ENCODE measurements around the gene TRMT10B.

The TRMT10B gene

DNA sequence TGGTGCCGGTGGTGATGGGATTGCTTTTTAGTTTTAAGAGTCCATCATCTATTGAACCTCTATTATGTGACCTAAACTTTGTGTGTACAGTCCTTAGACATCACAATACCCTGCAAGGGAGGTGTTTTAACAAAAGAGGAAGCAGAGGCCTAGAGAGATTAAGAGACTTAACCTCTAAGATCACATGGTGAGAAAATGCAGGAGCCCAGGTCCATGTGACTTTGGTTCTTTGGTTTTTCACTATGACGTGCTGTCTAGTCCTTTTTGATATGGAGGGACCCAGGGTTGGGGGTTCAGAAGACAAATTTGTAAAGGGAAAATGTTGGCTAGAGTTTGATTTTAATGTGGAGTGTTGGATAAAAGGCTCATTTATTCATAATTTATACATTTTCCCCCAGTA lies 34.1 kb upstream of the TRMT10B start:
- H3K9me3 ChIP-seq (ENCODE audit: insufficient read depth, low read length): no peaks in the 10 kb centered on the region
- H3K4me1 ChIP-seq (ENCODE audit: insufficient read depth, insufficient read length): no peaks in the 10 kb centered on the region
- no peak overlapping the region for H3K9ac ChIP-seq (ENCODE audit: insufficient read length, low read depth)
- TF ChIP-seq SUZ12 (IDR thresholded peaks at IDR 0.05; ENCODE audit: extremely low read depth, insufficient read depth, insufficient read length) (no peak), YY1 (IDR thresholded peaks at IDR 0.05; ENCODE audit: insufficient read depth, insufficient read length) (no peak)
- no peaks in the 10 kb centered on the region for H3K27me3 ChIP-seq (ENCODE audit: insufficient read depth, insufficient read length)
- no peak for DNase-seq (ENCODE audit: low read depth, low spot score)
- H3K36me3 ChIP-seq (ENCODE audit: insufficient read depth, insufficient read length, low read length): no peaks in the 10 kb centered on the region
- no peak overlapping the region for H3K4me3 ChIP-seq (ENCODE audit: insufficient read length, low read depth)

DNA sequence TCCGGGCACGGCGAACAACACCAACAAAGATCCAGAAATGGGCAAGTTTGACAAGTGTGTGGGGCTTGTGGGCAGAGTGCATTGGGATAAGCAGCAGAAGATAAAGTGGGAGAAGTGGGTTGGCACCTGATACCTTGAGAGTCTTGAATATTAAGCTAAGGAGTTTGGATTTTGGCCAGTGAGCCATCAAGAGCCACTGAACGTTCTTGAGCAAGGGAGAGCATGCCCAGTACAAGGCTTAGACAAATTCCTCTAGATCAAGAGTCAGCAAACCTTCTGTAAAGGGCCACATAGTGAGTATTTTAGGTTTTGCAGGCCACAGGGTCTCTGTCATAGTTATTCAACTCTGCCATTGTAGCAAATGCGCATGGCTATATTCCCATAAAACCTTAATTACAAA lies 26.6 kb upstream of the TRMT10B start:
- DNase-seq (ENCODE audit: low read depth, low spot score): no peak
- Histone ChIP-seq H3K36me3 (ENCODE audit: insufficient read depth, insufficient read length, low read length) (no peaks in the 10 kb centered on the region), H3K27me3 (ENCODE audit: insufficient read depth, insufficient read length) (no peaks in the 10 kb centered on the region), H3K9me3 (ENCODE audit: insufficient read depth, low read length) (no peaks in the 10 kb centered on the region), H3K4me1 (ENCODE audit: insufficient read depth, insufficient read length) (no peaks in the 10 kb centered on the region), H3K9ac (ENCODE audit: insufficient read length, low read depth) (no peak overlapping the region), H3K4me3 (ENCODE audit: insufficient read length, low read depth) (no peak overlapping the region)
- TF ChIP-seq YY1 (IDR thresholded peaks at IDR 0.05; ENCODE audit: insufficient read depth, insufficient read length): no peak
- no peak for TF ChIP-seq ZNF274 (IDR thresholded peaks at IDR 0.05; ENCODE audit: low read depth, low read length)
- TF ChIP-seq SUZ12 (IDR thresholded peaks at IDR 0.05; ENCODE audit: extremely low read depth, insufficient read depth, insufficient read length): no peak

DNA sequence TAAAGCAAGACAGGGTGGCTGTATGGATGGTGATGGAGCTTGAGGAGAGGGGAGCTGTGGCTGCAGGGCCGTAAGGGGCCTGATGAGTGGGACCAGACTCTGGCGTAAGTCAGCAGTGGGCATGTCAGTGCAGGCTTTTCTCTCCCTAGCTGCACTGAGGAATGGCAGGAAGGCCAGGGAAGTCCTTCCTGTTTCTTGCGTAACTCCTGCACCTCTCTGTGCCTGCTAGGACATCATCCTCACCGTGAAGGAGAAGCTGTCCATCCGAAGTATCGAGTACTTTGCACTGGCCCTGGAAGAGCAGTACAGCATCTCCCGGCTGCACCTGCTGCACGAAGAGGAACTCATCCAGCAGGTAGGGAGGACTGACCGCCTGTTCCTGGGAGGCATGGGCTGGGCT lies 24.1 kb upstream of the TRMT10B start:
- no peaks in the 10 kb centered on the region for H3K36me3 ChIP-seq (ENCODE audit: insufficient read depth, insufficient read length, low read length)
- no peak for TF ChIP-seq YY1 (IDR thresholded peaks at IDR 0.05; ENCODE audit: insufficient read depth, insufficient read length)
- no peak for TF ChIP-seq SUZ12 (IDR thresholded peaks at IDR 0.05; ENCODE audit: extremely low read depth, insufficient read depth, insufficient read length)
- TF ChIP-seq ZNF274 (IDR thresholded peaks at IDR 0.05; ENCODE audit: low read depth, low read length): no peak
- H3K4me1 ChIP-seq (ENCODE audit: insufficient read depth, insufficient read length): no peaks in the 10 kb centered on the region
- DNase-seq (ENCODE audit: low read depth, low spot score): no peak
- no peaks in the 10 kb centered on the region for H3K9me3 ChIP-seq (ENCODE audit: insufficient read depth, low read length)
- H3K9ac ChIP-seq (ENCODE audit: insufficient read length, low read depth): no peak overlapping the region
- H3K4me3 ChIP-seq (ENCODE audit: insufficient read length, low read depth): no peak overlapping the region
- no peaks in the 10 kb centered on the region for H3K27me3 ChIP-seq (ENCODE audit: insufficient read depth, insufficient read length)

DNA sequence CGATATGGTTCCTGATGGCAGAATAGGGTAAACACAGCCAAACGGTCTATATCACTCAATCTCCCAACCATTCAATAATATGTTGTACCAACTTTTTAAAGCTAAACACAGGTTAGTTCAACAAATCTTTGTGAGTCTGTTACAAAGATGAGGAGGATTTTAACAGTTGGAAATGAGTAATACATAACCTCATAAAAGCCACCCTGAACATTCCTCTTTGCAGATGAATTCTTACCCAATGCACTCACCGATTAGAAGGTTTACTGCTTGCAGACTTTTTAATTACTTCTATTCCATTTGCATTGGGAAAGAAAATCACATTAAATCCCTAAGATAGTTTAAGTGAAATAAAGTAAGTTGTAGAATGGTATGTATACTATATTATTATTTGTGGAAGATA lies 23.3 kb upstream of the TRMT10B start:
- Histone ChIP-seq H3K4me1 (ENCODE audit: insufficient read depth, insufficient read length) (no peaks in the 10 kb centered on the region), H3K9ac (ENCODE audit: insufficient read length, low read depth) (no peak overlapping the region), H3K4me3 (ENCODE audit: insufficient read length, low read depth) (no peak overlapping the region), H3K9me3 (ENCODE audit: insufficient read depth, low read length) (no peaks in the 10 kb centered on the region), H3K27me3 (ENCODE audit: insufficient read depth, insufficient read length) (no peaks in the 10 kb centered on the region), H3K36me3 (ENCODE audit: insufficient read depth, insufficient read length, low read length) (no peaks in the 10 kb centered on the region)
- no peak for TF ChIP-seq ZNF274 (IDR thresholded peaks at IDR 0.05; ENCODE audit: low read depth, low read length)
- no peak for TF ChIP-seq SUZ12 (IDR thresholded peaks at IDR 0.05; ENCODE audit: extremely low read depth, insufficient read depth, insufficient read length)
- no peak for TF ChIP-seq YY1 (IDR thresholded peaks at IDR 0.05; ENCODE audit: insufficient read depth, insufficient read length)
- DNase-seq (ENCODE audit: low read depth, low spot score): no peak

DNA sequence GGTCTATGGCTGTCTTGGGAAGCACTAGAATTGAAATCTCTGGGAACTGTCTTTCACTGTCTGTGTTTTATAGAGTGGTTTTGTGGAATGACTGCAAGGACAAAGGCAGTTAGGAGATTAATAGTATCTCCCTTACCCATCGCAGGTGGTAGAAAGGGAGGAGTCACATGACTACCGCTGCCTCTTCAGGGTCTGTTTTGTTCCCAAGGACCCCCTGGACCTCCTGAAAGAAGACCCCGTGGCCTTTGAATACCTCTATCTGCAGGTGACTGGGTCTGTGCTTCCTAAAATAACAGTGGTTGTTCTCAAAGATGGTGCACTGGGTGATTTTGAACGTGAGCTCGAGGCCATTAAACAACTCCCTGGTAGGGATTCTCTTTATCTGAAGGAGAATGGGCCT lies 22.8 kb upstream of the TRMT10B start:
- Histone ChIP-seq H3K4me1 (ENCODE audit: insufficient read depth, insufficient read length) (no peaks in the 10 kb centered on the region), H3K9me3 (ENCODE audit: insufficient read depth, low read length) (no peaks in the 10 kb centered on the region), H3K36me3 (ENCODE audit: insufficient read depth, insufficient read length, low read length) (no peaks in the 10 kb centered on the region), H3K9ac (ENCODE audit: insufficient read length, low read depth) (no peak overlapping the region), H3K4me3 (ENCODE audit: insufficient read length, low read depth) (no peak overlapping the region), H3K27me3 (ENCODE audit: insufficient read depth, insufficient read length) (no peaks in the 10 kb centered on the region)
- no peak for DNase-seq (ENCODE audit: low read depth, low spot score)
- TF ChIP-seq ZNF274 (IDR thresholded peaks at IDR 0.05; ENCODE audit: low read depth, low read length) (no peak), SUZ12 (IDR thresholded peaks at IDR 0.05; ENCODE audit: extremely low read depth, insufficient read depth, insufficient read length) (no peak), YY1 (IDR thresholded peaks at IDR 0.05; ENCODE audit: insufficient read depth, insufficient read length) (no peak)

DNA sequence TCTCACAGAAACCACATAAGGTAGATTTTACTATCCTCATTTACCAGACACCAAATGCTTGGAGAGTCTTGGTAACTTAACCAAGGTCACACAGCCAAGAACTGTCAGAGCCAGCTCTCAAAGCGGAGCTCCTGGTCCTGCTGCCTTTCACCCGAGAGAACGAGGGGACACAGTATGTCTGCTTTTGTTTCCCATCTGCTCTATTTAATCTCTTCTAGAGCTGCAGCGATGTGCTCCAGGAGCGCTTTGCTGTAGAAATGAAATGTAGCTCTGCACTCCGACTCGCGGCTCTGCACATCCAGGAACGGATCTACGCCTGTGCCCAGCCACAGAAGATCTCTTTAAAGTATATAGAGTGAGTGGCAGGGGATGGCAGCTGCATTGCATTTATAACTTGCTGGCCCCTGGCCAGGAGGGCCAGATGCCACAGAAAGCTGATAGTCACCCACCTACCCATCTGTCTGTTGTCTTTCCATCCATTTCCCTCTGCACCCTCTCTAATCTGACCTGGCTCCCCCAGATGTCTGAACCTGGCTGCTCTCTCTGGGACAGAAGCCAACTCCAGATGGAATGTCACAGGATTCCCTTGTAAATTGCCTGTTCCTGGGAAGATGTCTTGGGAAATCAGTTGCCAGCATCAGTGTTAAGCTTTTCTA lies 21.4 kb upstream of the TRMT10B start:
- DNase-seq (ENCODE audit: low read depth, low spot score): no peak
- no peaks in the 10 kb centered on the region for H3K9me3 ChIP-seq (ENCODE audit: insufficient read depth, low read length)
- no peaks in the 10 kb centered on the region for H3K36me3 ChIP-seq (ENCODE audit: insufficient read depth, insufficient read length, low read length)
- no peak overlapping the region for H3K4me3 ChIP-seq (ENCODE audit: insufficient read length, low read depth)
- no peak overlapping the region for H3K9ac ChIP-seq (ENCODE audit: insufficient read length, low read depth)
- no peaks in the 10 kb centered on the region for H3K4me1 ChIP-seq (ENCODE audit: insufficient read depth, insufficient read length)
- no peaks in the 10 kb centered on the region for H3K27me3 ChIP-seq (ENCODE audit: insufficient read depth, insufficient read length)
- TF ChIP-seq ZNF274 (IDR thresholded peaks at IDR 0.05; ENCODE audit: low read depth, low read length) (no peak), SUZ12 (IDR thresholded peaks at IDR 0.05; ENCODE audit: extremely low read depth, insufficient read depth, insufficient read length) (no peak), YY1 (IDR thresholded peaks at IDR 0.05; ENCODE audit: insufficient read depth, insufficient read length) (no peak)

DNA sequence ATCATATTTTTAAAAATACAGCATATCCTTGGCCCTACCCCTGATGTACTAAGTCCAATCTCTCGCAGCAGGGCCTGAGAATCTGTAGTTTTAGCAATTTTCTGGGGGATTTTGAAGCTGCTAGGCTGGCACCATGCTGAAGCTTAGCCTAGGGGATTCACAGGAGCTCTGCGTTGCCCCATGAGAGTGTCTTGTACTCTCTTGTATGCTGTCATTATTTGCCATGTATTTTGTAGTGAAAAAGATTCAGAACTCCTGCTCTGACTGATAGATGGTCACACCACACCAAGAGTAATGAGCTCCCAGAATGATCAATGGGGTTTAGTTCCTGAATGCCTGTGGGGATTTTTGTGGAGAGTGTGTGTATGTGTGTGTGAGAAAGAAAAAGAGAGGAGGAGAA lies 20.7 kb upstream of the TRMT10B start:
- no peak for TF ChIP-seq YY1 (IDR thresholded peaks at IDR 0.05; ENCODE audit: insufficient read depth, insufficient read length)
- TF ChIP-seq SUZ12 (IDR thresholded peaks at IDR 0.05; ENCODE audit: extremely low read depth, insufficient read depth, insufficient read length): no peak
- TF ChIP-seq ZNF274 (IDR thresholded peaks at IDR 0.05; ENCODE audit: low read depth, low read length): no peak

More for the DNA sequence above, 20.7 kb upstream of the TRMT10B start:
- no peak overlapping the region for H3K4me3 ChIP-seq (ENCODE audit: insufficient read length, low read depth)
- no peaks in the 10 kb centered on the region for H3K4me1 ChIP-seq (ENCODE audit: insufficient read depth, insufficient read length)
- H3K9ac ChIP-seq (ENCODE audit: insufficient read length, low read depth): no peak overlapping the region
- H3K9me3 ChIP-seq (ENCODE audit: insufficient read depth, low read length): no peaks in the 10 kb centered on the region
- H3K27me3 ChIP-seq (ENCODE audit: insufficient read depth, insufficient read length): no peaks in the 10 kb centered on the region
- no peak for DNase-seq (ENCODE audit: low read depth, low spot score)
- H3K36me3 ChIP-seq (ENCODE audit: insufficient read depth, insufficient read length, low read length): no peaks in the 10 kb centered on the region
